GM18951 (cell line): ENCODE data around the gene TENM4.
"Not testable (repeated sequence)": the region's sequence is repeated elsewhere in the genome, so short reads cannot be mapped to it uniquely, and the experiment has no call there.

Experiments used
- POLR2A ChIP-seq: IDR thresholded peaks from 4 replicates; pipeline ENCODE4 v1.6.1; 2011; ENCODE audit warnings: mild to moderate bottlenecking; ENCODE audit not compliant: insufficient read length, insufficient read depth; ENCODE audit errors: extremely low read depth
- in situ Hi-C: fragments of 300-500 bp; cut with MboI; formaldehyde crosslinking; loops from one replicate; pipeline ENCODE4 v1.12.0; 2022; ENCODE audit warnings: low sequenced_read_pairs, mixed read lengths, inconsistent platforms; ENCODE audit not compliant: unreplicated experiment

The TENM4 gene

GRCh38 chr11:79192836-79193235 lies 248.0 kb downstream of the TENM4 start:
- in situ Hi-C loops = no loop called here
- TF ChIP-seq POLR2A = no peak

- in situ Hi-C loops = not testable (repeated sequence)
Measured at GRCh38 chr11:79191716-79192115, 249.1 kb downstream of the TENM4 start.

- in situ Hi-C loops = not testable (repeated sequence)
Measured at GRCh38 chr11:79190553-79190952, 250.3 kb downstream of the TENM4 start.

GRCh38 chr11:79189601-79190000 lies 251.2 kb downstream of the TENM4 start:
- in situ Hi-C loops = no loop called here
- TF ChIP-seq POLR2A = no peak

GRCh38 chr11:79189055-79189454 lies 251.8 kb downstream of the TENM4 start:
- in situ Hi-C loops = no loop called here
- no peak for TF ChIP-seq POLR2A

GRCh38 chr11:79186669-79187068 lies 254.2 kb downstream of the TENM4 start:
- no peak for TF ChIP-seq POLR2A
- in situ Hi-C loops = no loop called here

GRCh38 chr11:79185351-79185750 lies 255.5 kb downstream of the TENM4 start:
- in situ Hi-C loops = no loop called here
- TF ChIP-seq POLR2A = no peak

GRCh38 chr11:79184285-79184684 lies 256.5 kb downstream of the TENM4 start:
- TF ChIP-seq POLR2A = no peak
- in situ Hi-C loops = no loop called here

- no peak for TF ChIP-seq POLR2A
- in situ Hi-C loops = no loop called here
Measured at GRCh38 chr11:79182794-79183193, 258.0 kb downstream of the TENM4 start.

GRCh38 chr11:79179087-79179486 lies 261.7 kb downstream of the TENM4 start:
- in situ Hi-C loops = no loop called here
- no peak for TF ChIP-seq POLR2A

GRCh38 chr11:79174045-79175008 lies 266.5 kb downstream of the TENM4 start:
- no peak for TF ChIP-seq POLR2A
- in situ Hi-C loops = no loop called here

- no peak for TF ChIP-seq POLR2A
- in situ Hi-C loops = no loop called here
Measured at GRCh38 chr11:79173615-79174014, 267.2 kb downstream of the TENM4 start.

GRCh38 chr11:79170321-79170720 lies 270.5 kb downstream of the TENM4 start:
- no peak for TF ChIP-seq POLR2A
- in situ Hi-C loops = no loop called here

GRCh38 chr11:79168530-79169110 lies 272.2 kb downstream of the TENM4 start:
- no peak for TF ChIP-seq POLR2A
- in situ Hi-C loops = no loop called here
